T-helper 22 cell (primary cell): Measurements from ENCODE around the gene RRAD.
"Not testable (repeated sequence)": the region's sequence is repeated elsewhere in the genome, so short reads cannot be mapped to it uniquely, and the experiment has no call there.

Experiments
- DNase-seq: peaks from one replicate; pipeline ENCODE4 v3.0.0-alpha.2; 2020; ENCODE audit warnings: low read depth

The RRAD gene, protein sequence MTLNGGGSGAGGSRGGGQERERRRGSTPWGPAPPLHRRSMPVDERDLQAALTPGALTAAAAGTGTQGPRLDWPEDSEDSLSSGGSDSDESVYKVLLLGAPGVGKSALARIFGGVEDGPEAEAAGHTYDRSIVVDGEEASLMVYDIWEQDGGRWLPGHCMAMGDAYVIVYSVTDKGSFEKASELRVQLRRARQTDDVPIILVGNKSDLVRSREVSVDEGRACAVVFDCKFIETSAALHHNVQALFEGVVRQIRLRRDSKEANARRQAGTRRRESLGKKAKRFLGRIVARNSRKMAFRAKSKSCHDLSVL

DNA sequence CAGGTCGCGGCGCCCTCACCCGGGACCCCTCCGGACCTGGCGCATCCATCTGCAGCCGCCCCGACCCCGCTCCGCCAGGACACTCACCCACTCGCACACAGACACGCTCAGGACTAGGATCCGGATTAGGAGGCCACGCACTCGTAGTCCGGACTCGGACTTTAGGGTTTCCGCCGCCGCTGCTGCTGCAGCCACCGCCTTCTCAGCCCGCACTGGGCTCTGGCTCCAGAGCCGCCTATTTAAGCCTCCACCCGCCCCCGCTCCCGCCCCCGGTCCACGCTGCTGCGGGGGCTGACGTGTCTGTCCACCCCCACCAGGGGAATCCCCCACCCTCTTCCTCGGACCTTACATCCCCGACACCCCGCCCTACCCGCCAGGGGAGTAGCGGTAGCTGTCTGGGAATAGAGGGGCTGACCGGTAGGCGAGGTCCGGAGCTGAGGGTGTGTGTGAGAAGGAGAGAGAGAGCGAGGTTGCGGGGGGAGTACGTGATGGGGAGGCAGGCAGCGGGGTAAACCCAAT, at the start of gene RRAD:
Gene RRAD (minus strand): TSS at position 214 of the 519 bp plus-strand sequence. CDS start 356 bp downstream, outside the sequence.
- DNase-seq = no peak

DNA sequence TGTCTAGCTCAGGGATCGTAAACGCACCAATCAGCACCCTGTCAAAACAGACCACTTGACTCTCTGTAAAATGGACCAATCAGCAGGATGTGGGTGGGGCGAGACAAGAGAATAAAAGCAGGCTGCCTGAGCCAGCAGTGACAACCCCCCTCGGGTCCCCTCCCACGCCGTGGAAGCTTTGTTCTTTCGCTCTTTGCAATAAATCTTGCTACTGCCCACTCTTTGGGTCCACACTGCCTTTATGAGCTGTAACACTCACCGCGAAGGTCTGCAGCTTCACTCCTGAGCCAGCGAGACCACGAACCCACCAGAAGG, 49.6 kb upstream of the RRAD start:
- DNase-seq = peak; percentile 31

DNA sequence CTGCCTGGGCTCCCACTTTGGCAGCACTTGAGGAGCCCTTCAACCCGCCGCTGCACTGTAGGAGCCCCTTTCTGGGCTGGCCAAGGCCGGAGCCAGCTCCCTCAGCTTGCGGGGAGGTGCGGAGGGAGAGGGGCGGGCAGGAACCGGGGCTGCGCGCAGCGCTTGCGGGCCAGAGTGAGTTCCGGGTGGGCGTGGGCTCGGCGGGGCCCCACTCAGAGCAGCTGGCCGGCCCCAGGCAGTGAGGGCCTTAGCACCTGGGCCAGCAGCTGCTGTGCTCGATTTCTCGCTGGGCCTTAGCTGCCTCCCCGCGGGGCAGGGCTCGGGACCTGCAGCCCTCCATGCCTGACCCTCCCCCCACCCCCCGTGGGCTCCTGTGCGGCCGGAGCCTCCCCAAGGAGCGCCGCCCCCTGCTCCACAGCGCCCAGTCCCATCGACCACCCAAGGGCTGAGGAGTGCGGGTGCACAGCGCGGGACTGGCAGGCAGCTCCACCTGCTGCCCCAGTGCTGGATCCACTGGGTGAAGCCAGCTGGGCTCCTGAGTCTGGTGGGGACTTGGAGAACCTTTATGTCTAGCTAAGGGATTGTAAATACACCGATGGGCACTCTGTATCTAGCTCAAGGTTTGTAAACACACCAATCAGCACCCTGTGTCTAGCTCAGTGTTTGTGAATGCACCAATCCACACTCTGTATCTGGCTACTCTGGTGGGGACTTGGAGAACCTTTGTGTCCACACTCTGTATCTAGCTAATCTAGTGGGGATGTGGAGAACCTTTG, 49.0 kb upstream of the RRAD start:
- DNase-seq = not testable (repeated sequence)

DNA sequence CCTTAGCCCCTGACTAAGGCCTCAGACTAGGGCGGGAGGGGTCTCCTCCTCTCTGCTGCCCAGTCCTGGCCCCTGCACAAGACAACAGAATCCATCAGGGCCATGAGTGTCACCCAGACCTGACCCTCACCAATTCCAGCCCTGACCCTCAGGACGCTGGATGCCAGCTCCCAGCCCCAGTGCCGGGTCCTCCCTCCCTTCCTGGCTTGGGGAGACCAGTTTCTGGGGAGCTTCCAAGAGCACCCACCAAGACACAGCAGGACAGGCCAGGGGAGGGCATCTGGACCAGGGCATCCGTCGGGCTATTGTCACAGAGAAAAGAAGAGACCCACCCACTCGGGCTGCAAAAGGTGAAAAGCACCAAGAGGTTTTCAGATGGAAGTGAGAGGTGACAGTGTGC, 48.4 kb upstream of the RRAD start:
- no peak for DNase-seq

DNA sequence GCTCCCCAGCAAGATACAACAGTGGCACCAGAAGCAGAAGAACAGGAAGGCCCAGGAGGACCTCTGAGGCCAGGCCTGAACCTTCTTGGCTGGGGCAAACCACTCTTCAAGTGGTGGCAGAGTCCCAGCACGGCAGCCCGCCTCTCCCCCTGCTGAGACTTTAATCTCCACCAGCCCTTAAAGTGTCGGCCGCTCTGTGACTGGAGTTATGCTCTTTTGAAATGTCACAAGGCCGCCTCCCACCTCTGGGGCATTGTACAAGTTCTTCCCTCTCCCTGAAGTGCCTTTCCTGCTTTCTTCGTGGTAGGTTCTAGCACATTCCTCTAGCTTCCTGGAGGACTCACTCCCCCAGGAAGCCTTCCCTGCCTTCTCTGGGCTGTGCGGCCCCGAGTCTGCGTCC, 47.6 kb upstream of the RRAD start:
- DNase-seq = no peak

DNA sequence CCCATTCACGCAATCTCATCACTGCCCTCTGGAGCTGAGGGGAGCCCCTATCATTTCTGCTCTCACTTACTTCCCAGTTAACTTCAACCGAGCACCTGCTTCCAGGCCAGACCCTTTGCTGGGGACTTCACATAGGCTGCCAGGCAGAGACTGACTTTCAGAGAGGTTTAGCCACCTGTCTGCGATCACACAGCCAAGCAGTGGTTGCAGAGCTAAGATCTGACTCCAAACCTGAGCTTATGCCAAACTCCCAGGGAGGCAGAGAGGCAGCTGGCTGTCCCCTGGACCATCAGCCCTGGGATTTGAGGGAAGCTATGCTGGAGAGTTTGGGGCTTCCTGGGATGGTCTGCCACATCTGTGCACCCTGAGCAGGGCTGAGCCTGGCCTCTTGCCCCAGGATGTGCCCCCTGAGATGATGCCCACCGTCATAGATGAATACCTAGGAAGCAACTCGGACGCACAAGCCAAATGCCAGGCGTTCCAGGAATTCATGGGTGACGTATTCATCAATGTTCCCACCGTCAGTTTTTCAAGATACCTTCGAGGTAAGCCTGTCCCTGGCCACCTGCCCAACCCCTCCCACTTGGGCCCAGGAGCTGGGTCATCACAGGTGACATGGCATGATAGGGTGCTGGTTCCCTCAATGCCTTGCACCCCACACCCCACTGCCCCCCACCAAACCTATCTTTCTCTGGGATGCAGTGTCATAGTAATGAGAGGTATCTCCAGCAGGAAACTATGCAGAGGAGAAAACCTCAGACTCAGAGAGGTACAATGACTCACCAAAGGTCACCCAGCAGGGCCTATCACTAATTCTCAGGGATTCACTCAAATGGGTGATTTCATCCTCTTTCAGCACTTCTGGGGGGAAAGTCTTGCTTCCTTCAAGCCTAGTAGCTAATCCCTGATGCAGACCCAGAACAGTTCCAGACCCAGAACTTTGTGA, 45.7 kb upstream of the RRAD start:
- no peak for DNase-seq

DNA sequence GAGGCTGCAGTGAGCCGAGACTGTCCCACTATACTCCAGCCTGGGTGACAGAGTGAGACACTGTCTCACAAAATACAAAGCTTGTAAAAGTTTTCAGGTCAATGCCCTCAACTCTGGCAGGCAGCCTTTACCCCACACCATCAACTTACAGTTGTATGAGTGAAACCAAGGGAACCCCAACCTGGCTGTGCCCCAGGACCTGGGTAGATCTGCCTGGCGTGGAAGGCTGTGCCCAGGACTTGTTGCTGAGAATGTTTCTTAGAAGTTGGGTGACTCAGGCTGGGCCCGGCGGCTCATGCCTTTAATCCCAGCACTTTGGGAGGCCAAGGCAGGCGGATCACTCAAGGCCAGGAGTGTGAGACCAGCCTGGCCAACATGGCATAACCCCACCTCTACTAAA, 43.5 kb upstream of the RRAD start:
- DNase-seq = no peak

DNA sequence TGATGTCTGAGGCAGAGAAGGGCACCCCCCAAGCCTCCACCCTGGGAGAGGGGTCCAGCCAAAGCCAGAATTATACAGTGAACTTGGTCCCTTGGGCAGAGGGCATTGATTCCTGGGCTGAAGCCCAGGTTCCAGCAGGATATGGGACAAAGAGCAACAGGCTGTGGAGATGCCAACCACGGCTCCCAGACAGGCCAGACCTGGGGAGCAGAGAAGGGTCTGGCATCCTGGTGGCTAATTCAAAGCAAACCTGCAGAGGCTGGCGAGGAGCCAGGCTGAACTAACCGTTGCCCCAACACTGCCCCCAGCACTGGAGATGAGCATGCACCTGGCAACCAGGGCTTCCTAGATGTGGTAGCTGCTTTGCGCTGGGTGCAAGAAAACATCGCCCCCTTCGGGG, 38.7 kb upstream of the RRAD start:
- no peak for DNase-seq

DNA sequence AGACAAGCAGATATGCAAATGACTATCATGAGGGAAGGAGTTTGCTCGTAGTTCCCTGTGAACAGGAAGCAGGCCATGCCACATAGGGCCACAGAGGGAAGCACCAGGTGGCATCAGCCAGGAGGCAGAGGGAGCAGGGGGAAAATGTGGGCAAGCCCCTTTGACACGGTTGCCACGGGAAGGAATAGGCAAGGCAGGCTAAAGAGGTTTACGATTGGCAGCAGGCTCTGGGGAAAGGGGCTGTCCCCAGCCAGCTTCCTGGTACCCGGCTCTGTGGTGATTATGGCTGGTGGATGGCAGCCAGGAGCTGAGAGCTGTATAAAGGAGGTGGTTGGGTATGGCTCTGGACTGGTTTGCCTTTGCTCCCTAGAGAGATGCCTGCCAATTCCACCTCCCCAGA, 36.6 kb upstream of the RRAD start:
- DNase-seq = no peak

DNA sequence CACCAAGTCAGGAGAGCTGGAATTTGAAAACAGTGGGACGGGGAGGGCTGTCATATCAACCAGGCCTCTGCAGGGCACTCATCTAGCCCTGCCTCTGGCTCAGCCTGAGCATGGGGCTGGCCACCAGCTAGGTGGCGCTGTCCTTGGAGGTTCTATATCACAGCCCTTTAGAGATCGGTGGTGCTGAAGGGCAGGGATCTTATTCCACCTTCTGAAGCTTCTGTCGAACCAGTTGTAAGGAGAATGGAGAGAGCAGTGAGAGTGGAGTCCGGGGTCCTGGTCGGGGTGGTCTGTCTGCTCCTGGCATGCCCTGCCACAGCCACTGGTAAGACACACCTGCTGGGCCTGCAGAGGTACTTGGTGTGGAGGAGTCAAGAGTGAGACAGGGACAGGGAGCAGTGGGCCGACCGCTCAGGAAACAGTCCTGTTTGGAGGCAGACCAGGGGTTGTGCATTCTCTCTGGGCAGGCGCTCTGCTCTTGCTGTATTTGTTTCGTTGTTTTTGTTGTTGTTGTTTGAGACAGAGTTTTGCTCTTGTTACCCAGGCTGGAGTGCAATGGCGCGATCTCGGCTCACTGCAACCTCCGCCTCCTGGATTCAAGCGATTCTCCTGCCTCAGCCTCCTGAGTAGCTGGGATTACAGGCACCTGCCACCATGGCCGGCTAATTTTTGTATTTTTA, 35.9 kb upstream of the RRAD start, which contains the start of gene CES3:
Gene CES3 (plus strand): TSS at position 202 of the 680 bp plus-strand sequence. CDS start 42 bp downstream, at position 244.
- peak; percentile 13 for DNase-seq

DNA sequence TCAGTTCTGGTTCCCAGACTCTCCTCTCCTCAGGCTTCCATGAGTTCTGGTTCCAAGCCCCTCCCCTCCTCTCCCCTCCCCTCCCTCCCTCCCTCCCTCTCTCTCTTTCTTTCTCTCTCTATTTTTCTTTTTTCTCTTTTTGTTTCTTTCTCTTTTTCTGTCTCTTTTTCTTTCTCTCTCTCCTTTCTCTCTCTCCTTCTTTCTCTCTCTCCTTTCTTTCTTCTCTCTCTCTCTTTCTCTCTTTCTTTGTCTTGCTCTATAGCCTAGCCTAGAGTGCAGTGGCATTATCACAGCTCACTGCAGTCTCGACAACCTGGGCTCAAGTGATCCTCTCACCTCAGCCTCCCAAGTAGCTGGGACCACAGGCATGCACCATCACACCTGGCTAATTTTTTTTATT, 34.9 kb upstream of the RRAD start:
- no peak for DNase-seq

DNA sequence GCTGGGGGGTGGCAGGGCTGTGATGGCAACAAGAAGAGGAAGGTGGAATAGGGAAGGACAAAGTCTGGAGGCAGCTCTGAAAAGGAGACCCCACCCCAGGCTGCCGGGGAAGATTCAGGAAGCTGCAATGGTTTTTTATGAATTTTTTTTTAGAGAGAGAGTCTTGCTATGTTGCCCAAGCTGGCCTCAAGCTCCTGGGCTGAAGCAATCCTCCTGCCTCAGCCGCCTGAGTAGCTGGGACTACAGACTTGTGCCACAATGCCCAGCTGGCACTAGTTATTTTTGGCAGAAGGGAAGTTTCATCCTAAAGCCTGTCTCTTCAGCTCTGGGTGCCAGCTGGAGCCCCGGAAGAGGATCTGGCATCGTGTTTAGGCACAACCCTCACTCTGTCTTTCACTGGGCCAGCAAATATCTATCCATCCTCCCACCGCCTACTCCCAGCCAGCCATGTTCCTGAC, 34.4 kb upstream of the RRAD start:
- DNase-seq = no peak

DNA sequence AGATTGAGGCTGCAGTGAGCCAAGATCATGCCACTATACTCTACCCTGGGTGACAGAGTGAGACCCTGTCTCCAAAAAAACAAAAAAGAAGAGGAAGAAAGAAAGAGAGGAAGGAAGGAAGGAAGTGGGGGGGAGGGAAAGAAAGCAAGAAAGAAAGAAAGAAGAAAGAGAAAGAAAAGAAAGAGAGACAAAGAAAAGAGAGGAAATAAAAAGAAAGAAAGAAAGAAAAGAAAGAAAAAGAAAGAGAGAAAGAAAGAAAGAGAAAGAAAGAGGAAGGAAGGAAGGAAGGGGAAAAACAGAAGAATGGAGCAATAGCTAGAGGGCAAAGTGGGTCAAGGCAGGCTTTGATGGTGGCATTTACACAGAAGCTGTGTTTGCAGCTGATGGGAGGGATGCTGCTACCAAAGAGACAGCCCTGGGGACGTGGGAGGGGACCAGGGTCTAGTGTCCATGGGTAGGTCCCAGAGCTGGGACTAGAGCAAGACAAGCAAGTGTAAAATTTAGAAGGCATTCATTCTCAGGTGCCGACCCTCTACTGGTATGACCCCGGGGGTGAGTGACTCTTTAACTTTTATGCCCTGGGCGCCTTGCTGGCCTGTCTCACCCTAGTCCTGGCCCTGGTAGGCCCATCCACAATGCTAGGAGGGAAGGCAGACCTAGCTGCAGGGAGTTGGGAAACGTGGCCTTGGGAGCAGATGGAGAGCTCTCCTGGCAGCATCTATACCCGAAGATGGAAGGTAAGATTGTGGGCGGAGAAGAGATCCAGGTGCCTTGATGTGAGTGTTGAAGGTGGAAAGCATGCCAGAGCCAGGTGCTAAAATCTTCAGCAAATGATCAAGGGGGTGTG, 33.7 kb upstream of the RRAD start:
- no peak for DNase-seq

DNA sequence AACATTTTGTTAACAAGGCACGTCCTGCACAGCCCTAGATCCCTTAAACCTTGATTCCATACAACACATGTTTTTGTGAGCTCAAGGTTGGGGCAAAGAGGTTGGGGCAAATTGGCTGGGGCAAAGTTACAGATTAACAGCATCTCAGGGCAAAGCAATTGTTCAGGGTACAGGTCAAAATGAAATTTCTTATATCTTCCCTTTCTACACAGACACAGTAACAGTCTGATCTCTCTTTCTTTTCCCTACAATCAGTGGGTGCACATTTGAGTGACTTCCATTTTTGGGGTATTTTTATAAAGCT, 30.8 kb upstream of the RRAD start:
- not testable (repeated sequence) for DNase-seq

DNA sequence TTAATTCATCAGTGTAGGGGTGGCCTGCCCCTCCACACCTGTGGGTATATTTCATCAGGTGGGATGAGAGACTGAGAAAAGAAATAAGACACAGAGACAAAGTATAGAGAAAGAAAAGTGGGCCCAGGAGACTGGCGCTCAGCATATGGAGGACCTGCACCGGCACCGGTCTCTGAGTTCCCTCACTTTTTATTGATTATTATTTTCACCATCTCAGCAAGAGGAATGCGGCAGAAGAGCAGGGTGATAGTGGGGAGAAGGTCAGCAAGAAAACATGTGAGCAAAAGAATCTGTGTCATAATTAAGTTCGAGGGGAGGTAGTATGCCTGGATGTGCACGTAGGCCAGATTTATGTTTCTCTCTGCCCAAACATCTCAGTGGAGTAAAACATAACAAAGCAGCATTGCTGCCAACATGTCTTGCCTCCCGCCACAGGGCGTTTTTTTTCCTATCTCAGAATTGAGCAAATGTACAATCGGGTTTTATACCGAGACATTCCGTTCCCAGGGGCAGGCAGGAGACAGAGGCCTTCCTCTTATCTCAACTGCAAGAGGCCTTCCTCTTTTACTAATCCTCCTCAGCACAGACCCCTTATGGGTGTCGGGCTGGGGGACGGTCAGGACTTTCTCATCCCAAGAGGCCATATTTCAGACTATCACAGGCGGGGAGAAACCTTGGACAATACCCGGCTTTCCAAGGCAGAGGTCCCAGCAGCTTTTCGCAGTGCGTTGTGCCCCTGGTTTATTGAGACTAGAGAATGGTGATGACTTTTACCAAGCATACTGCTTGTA, 30.2 kb upstream of the RRAD start:
- DNase-seq = not testable (repeated sequence)

DNA sequence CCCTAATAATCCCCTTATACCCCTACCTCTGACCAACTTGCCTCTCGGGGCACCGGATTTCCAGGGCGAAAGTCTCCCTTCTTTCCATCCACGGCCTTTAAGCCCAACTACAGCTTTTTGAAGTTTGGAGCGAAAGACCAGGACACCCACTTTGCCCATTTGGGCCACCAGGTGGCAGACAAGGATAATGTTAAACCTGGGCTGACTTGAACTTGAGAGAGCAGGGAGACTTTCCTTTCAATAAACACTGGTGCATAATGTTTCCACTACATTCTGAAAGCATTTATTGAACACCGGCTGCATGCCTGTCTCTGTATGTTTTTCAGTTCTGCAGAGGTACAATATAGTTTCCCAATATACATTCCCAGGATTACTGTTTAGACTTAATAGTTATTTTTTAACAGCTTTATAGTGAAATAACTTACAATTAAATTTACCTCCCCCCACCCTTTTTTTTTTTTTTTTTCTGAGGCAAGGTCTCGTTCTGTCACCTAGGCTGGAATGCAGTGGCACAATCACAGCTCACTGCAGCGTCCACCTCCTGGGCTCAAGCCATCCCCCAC, 28.8 kb upstream of the RRAD start:
- DNase-seq = peak; percentile 29

DNA sequence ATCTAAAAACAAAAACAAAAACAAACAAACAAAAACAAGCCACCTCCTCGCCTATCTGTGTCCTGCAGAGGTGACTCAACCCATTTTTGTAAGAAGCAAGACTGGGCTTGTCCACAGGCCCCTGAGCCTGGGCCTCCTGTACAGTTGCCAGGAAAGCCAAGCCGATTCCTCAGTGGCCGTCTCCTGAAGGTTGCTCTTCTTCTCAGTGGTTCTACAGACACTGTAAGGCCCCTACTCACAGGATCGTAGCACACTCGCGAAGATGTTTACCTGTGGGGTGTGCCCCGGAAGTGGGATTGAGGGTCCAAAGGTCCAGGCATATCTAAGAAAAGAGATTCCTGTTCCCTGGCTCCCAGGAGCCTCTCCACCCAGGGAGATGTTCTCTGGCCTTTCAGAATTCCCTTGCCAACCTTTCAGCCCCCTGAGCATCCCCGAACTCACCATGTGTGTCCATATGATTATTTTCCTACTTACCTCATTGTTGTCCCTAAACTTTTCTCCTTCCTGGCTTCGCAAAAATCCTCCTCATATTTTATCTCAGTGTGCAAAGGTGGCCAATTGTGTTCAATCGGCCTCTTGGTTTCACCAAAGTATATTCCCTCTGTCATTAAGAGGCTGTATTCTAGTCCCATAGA, 28.2 kb upstream of the RRAD start:
- no peak for DNase-seq

DNA sequence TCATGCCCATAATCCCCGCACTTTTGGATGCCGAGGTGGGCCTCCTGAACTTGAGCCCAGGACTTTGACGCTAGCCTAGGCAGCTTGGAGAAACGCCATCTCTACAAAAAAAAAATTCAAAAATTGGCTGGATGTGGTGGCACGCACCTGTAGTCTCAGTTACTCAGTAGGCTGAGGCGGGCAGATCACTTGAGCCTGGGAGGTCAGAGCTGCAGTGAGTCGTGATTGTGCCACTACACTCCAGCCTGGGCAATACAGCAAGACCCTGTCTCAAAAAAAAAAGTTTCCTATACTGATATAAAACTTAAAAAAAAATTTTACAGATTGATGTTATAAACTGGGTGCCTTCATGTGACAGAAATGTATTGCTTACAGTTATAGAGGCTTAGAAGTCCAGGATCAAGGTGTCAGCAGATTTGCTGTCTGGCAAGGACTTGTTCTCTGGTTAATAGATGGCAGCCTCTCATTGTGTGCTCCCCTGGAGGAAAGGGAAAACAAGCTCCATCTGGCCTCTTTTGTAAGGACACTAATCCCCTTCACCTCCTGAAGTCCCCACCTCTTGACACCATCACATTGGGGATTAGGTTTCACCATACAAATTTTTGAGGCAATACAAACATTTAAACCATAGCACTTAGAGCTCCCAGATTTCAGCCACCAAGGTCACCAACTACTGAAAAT, 27.2 kb upstream of the RRAD start:
- DNase-seq = no peak
